ENCODE measurements around the gene PKD1L1. TPM values are rescaled to one million over a fixed set of nuclear protein-coding genes. Genes with fewer than 3 reads are reported as not detected.

PKD1L1 gene
- total RNA-seq, 1 donor from 2014 or later = 0.40 TPM

GRCh38 chr7:47895026-47895425, 53.2 kb downstream of the PKD1L1 start:
- Mint-ChIP-seq H3K4me1 (no peaks in the 10 kb centered on the region), H3K27ac (no peak overlapping the region), H3K27me3 (peaks cover 2% of the 10 kb centered on the region), H3K4me3 (no peak overlapping the region), H3K36me3 (ENCODE audit: low read depth) (no peaks in the 10 kb centered on the region), H3K9me3 (no peaks in the 10 kb centered on the region)
- ChIA-PET CTCF (no interaction called here), POLR2A (no interaction called here)
- TF ChIP-seq CTCF (IDR thresholded peaks at IDR 0.05) = no peak
- DNase-seq (no peak), ATAC-seq (ENCODE audit: low read depth) (no peak)
- intact Hi-C loops (cut with micrococcal nuclease) = no loop called here

DNA sequence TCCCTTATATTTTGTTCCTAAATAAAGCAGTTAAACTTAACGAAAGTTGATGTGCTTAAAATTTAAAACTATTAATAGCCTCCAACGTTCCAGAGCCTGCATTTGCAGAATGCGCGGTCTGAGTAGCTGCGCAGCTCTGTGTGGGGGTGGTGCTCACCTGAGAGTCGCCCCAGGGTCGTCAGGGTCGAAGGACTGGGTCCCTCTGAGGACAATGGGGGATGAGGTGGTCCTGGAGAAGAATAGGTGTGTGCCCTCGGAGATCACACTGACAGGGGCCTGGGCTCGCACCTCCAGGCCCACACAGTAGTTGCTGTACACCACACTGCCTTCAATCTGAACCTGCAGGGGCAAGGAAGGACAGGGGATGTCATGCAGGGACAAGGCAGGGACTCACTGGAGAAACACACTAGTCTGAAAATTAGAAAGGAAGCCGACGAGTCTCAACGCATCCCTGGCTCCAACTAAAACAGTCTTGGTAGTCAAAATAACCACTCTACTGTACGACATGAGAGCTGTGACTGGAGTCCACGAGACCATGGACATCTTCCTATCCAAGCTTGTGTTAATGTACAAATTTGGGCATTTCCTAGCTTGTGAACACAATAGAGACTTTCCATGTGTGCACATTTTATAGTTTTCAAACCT, 54.4 kb downstream of the PKD1L1 start:
- Mint-ChIP-seq H3K9me3 (no peaks in the 10 kb centered on the region), H3K4me3 (no peak overlapping the region), H3K27ac (no peak overlapping the region), H3K27me3 (peaks cover 2% of the 10 kb centered on the region), H3K4me1 (no peaks in the 10 kb centered on the region), H3K36me3 (ENCODE audit: low read depth) (no peaks in the 10 kb centered on the region)
- DNase-seq (no peak), ATAC-seq (ENCODE audit: low read depth) (no peak)
- intact Hi-C loops (cut with micrococcal nuclease) = no loop called here
- TF ChIP-seq CTCF (IDR thresholded peaks at IDR 0.05) = no peak
- ChIA-PET CTCF (interaction anchor here (0.9 kb wide), 1 partner anchor 11 kb away, joined by 3 read pairs; no protein-coding TSS in a partner anchor), POLR2A (interaction anchor here (0.6 kb wide), 1 partner anchor 352 kb away, joined by 5 read pairs; no protein-coding TSS in a partner anchor)

DNA sequence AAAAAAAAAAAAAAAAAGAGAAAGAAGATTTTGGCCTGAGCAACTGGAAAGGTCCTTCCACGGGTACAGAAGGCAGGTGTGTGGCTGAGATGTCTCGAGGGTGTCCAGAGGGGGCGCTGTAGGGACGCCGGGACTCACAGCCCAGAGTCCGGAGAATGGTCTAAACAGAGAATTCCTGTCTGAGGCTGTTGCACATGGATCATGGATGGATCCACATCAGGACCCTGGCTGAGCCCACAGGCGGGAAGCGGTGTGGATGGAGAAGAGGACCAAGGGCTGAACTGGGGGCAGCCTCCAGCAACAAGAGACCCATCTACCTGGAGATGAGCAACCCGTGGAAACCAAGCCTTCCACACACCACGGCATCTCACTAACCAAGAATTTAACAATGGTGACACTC, 55.0 kb downstream of the PKD1L1 start:
- H3K4me3 Mint-ChIP-seq = no peak overlapping the region
- no peak for TF ChIP-seq CTCF (IDR thresholded peaks at IDR 0.05)
- intact Hi-C loops (cut with micrococcal nuclease) = no loop called here
- H3K9me3 Mint-ChIP-seq = no peaks in the 10 kb centered on the region
- H3K36me3 Mint-ChIP-seq (ENCODE audit: low read depth) = no peaks in the 10 kb centered on the region
- no peak for DNase-seq
- no peaks in the 10 kb centered on the region for H3K4me1 Mint-ChIP-seq
- ChIA-PET CTCF (no interaction called here), POLR2A (no interaction called here)
- ATAC-seq (ENCODE audit: low read depth) = no peak
- peaks cover 2% of the 10 kb centered on the region for H3K27me3 Mint-ChIP-seq
- H3K27ac Mint-ChIP-seq = no peak overlapping the region

DNA sequence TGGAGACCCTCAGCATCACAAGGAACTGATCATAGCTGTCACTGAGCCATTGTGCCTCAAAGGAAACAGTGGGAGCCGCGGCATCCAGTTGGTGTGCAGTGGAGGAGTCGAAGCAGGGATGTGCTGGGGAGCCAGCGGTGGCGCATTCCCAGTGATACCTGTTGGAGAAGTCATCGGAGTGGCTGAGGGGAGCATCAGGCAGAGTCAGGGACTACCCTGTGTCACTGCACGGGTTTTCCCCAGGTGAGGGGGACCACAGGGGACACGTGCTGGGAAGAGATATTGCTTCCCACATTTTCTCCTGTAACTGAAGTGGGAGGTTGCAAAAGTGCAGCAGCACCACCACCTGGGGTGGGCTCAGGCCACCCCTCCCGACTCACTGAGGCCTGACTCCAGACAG, 57.7 kb downstream of the PKD1L1 start:
- no peak for TF ChIP-seq CTCF (IDR thresholded peaks at IDR 0.05)

DNA sequence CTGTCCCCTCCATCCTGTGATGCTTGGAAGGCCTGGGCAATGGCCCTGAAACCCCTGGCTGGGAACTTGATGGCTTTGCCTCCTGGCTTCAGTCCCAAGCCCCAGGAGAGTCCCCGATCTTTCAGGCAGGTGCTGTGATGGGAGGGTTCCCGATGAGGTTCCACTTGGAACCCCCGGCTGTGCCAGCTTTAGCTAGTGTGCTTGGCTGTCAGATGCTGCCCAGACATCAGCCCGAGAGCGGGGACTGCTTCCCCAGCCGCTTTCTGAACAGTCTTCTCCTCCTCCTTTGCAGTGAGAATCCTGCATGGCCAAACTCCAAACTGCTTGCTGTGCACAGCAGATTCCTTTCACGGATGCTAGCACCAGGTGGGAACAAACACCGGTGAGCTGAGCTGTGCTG, 58.1 kb downstream of the PKD1L1 start:
- no peaks in the 10 kb centered on the region for H3K4me1 Mint-ChIP-seq
- no peaks in the 10 kb centered on the region for H3K27me3 Mint-ChIP-seq
- ChIA-PET POLR2A (no interaction called here), CTCF (no interaction called here)
- DNase-seq (no peak), ATAC-seq (ENCODE audit: low read depth) (no peak)
- no peaks in the 10 kb centered on the region for H3K36me3 Mint-ChIP-seq (ENCODE audit: low read depth)
- no peaks in the 10 kb centered on the region for H3K9me3 Mint-ChIP-seq
- H3K4me3 Mint-ChIP-seq = no peak overlapping the region
- intact Hi-C loops (cut with micrococcal nuclease) = no loop called here
- no peak overlapping the region for H3K27ac Mint-ChIP-seq
- TF ChIP-seq CTCF (IDR thresholded peaks at IDR 0.05) = no peak

More for the DNA sequence above, 57.7 kb downstream of the PKD1L1 start:
- no peak for DNase-seq
- H3K4me1 Mint-ChIP-seq = no peaks in the 10 kb centered on the region
- no peak for ATAC-seq (ENCODE audit: low read depth)
- H3K4me3 Mint-ChIP-seq = no peak overlapping the region
- intact Hi-C loops (cut with micrococcal nuclease) = no loop called here
- no peaks in the 10 kb centered on the region for H3K9me3 Mint-ChIP-seq
- no peaks in the 10 kb centered on the region for H3K27me3 Mint-ChIP-seq
- H3K27ac Mint-ChIP-seq = no peak overlapping the region
- H3K36me3 Mint-ChIP-seq (ENCODE audit: low read depth) = no peaks in the 10 kb centered on the region
- CTCF ChIA-PET = no interaction called here
- POLR2A ChIA-PET = no interaction called here

Data from activated B cell treated with CpG ODN at 0.5 μM for 24 hours (primary cell).